ENCODE results near the gene DCLK2.
A peak's percentile ranks its signal among the peaks of the same experiment; 100 is the strongest.

DCLK2 gene

GRCh38 chr4:150212927-150213326, 134.7 kb downstream of the DCLK2 start:
- no peak for DNase-seq

GRCh38 chr4:150215601-150216000, 137.4 kb downstream of the DCLK2 start:
- no peak for DNase-seq

GRCh38 chr4:150216726-150217125, 138.5 kb downstream of the DCLK2 start:
- no peak for DNase-seq

DNA sequence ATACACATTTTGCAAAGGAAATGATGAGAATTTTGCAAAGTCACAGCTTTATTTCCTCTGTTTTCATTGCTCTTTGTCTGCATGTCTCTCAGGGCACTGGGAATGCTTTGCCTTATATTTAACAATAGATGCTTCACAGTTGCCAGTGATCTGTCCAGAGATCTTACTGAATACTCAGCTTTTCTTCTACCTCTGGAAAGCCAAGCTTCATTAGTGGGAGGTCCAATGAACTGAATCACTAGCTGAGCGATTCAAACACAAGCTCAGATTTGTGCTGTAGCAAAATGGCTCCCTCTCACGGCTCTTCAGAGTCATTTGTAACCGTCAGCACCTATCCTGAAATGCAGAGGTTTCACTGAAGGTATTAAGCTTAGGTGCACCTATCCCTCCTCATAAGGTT, 138.9 kb downstream of the DCLK2 start:
- DNase-seq = peak; percentile 44

DNA sequence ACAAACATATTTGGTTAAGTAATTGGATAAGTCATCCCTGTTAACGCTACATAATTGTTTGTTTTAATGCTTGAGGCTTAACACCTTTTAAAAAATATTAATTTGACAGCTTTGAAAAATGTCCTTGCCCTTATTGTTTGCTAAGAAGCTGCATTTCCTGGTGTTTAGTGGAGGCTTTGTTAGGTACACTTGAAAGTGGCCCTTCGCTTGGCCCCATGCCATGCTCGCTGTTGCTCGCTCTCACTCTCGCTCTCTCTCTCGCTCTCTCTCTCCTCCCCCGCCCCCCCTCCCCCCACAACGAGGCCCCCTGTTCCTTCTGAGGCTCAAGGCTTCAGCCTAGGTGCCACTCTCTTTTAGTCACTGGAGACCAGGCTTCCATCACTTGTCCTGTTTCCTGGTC, 139.6 kb downstream of the DCLK2 start:
- DNase-seq = peak; percentile 44

DNA sequence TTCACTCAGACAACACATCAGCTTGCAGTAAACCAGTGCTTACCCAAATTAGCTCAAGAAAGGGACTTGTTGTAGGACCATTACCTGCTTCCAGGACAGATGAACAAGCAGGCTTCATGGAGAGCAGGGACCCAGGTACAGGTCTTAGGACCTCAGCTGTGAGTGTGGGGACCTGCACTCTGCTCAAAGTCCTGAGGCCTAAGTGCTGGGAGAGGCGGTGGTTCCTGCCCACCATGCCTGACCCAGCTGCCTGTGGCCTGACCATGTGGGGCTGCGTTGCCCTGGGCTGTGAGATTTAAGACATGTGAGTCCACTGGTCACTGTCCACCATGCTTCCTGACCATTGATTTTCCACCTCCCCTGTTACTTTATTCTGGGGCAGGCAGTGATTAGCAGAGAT, 140.2 kb downstream of the DCLK2 start:
- no peak for DNase-seq

- DNase-seq = no peak
Measured at GRCh38 chr4:150219841-150220240, 141.6 kb downstream of the DCLK2 start.

- DNase-seq = no peak
Measured at GRCh38 chr4:150224896-150225591, 146.8 kb downstream of the DCLK2 start.

DNA sequence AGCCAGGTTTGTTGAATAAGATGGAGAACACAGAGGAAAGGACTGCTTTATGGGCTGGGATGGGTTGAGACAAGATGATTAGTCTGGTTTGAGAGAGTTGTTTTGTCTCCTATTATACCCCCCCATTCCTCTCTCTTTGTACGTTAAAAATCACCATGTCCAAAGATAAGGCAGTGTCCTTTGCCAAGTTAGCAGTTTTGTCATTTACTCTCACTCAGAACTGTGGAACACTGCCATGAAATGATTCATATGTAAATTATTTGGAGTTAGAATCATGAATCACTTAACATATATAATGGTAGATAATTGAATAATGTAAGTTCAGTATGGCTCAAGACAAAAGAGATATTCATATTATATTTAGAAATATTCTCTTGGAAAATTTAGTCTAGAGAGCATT, 151.3 kb downstream of the DCLK2 start:
- no peak for DNase-seq

- no peak for DNase-seq
Measured at GRCh38 chr4:150230561-150230960, 152.3 kb downstream of the DCLK2 start.

DNA sequence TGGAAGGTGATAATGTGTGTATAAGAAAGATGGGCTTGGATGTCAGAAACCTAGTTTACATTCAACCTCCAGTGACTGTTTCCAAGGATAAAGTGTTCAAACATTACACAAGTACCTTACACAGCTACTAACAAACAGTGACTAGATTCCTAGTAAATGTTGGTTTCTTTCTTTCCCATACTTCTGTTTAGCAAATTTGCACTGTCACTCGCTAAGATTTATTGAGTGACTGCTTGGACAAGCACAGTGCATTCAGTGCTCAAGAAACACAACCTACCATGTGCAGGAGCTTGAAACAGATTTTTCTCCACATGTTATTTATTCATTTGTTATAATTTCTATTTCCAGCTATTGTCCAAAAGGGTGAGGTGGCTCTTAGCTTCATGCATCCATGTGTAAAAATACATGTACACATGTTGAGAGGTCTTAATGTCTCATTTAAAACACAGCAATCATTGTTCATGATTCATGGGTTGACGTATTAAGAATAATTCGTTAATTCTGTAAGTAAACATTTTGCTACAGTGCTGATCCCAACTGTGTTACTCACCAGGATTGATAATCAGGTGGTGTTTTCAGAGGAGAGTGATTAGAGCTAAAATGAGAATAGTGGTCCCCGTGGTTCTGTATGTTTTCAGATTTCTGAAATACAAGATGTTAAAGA, 153.0 kb downstream of the DCLK2 start:
- DNase-seq = no peak

DNA sequence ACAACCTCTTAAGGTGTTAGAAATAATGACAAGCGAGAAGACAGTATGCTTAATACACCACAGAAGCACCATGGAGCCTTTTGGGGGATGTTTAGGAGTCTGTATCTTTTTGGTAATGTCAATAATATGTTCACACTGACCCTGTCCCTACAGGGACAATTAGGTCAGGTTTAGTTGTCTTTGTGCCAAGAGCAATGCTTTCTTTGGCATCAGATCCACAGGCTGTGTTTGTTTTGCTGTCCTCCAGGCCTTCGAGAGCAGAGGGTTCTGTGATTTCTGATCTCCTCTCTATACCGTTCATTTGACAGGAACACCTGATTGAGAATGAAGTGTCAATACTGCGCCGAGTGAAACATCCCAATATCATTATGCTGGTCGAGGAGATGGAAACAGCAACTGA, 153.8 kb downstream of the DCLK2 start:
- DNase-seq = no peak

DNA sequence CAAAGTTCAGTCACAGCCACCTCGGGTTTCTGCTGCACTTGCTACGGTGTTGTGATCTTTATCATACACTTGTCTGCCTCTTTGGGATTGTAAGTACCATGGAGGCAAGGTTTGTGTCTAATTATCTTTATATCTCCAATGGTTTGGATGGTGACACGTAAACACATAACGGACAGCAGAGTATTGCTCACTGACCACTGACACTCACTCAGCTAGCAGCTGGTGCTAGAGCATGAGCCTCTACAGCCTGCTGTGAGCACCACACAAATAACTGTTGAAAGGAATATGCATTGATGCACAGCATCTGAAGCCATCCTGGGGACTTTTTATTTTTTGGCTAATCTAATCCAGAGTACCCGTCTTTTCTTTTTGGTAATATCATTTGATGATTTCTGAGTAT, 156.0 kb downstream of the DCLK2 start:
- DNase-seq = no peak

GRCh38 chr4:150235317-150235716, 157.1 kb downstream of the DCLK2 start:
- DNase-seq = no peak

DNA sequence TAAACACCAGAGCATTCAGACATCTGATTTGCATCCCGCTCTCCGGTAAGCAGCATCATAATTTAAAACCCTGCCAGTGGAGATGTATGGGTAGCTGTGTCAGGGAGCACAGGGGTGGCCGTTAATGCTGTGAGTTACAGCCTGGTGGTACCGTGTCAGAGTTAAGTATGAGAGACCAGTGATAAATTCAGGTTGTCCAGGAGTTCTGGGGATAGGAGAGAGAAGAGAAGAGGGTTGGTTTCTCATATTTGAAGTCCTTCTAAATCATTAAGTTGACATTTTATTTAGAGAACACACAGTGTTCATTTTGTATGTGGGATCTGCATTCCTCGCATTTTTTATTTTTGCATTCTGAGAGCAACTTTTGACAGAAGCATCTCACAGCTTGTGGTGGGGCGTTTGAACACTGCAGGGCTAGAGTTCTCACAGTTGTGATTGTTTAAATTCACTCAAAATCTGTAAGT, 157.6 kb downstream of the DCLK2 start:
- DNase-seq = no peak

DNA sequence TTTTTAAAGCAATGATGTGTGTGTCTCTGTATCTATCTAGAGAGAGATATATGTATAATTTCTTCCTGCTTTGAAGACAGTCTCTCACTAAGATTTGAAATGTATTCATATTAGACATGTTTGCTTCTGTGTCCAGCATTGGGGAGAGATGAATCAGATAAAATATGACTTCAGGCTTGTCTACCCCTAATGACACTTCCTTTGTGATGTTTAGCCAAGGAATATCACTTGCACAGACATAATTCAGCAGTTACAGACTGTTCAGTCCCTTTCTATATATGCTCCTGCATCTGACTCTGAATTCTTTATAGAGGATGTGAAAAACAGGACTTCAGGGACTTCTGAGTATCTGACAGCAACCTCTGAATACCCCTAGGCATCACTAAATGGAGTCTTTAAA, 158.4 kb downstream of the DCLK2 start:
- no peak for DNase-seq

- no peak for DNase-seq
Measured at GRCh38 chr4:150237110-150237872, 159.0 kb downstream of the DCLK2 start.

DNA sequence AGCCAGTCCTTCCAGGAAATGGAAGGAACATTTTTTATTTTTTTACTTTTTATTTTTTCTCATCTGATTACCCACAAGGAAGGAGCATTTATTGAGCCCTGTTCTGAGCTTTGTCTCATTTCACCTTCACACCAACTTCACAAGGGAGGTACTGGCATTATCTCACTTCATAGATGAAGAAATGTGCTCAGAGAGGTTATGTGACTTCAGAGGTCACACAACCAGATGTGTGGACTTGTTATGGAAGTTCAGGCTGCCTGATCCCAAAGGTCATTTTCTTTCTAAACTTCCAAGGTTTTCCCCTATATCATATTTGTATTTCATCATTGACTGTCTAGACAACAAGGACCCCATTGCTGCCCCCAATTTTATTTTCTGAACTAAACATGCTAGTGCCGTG, 160.3 kb downstream of the DCLK2 start:
- DNase-seq = no peak

DNA sequence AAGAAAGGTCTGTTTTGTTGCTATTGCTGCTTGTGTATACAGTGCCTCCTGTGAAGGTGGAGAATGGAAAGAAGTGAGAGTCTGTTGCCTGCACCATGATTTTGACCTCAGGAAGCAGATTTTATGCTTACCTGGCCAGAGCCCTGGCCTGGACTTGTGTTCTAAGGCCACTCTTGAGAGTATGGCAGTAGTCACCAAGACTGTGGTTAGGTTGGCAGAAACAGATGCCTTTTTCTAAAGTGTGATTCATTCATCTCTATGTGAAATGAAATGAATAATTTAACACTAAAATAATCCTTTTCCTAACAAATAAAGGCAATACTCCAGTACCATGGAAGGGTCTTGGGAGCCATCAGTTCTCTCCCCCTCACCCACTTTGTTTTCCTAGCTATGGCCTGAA, 161.8 kb downstream of the DCLK2 start:
- no peak for DNase-seq

DNA sequence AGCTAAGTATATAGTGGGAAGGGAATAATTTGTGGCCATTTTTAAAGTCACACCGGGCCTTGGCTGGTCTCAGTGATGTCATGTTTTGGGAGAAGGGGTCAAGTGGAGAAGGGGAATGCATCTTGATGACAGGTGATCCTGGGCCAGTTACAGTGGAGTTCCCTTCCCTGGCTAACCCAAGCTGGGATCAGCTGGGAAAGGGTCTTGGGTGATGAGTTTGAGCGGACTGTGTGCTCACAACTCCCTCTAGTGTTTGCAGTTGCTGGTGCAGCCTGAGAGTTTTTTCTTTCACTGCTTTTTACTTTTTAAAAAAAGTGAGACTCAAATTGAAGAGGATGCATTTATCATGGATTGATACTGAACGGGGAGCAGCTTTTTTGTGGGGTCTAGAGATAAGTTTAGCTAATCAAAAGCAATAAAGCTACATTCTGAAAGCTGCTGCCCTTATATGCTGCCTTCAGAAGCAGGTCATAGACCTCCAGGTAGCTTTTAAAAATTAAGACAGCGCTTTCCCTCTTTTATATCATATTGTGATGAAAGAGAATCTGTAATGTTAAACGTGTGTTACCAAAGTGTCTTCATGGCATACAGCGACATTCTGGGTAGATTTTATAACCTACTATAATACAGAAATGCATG, 164.7 kb downstream of the DCLK2 start:
- DNase-seq = peak; percentile 5

GRCh38 chr4:150243932-150244331, 165.7 kb downstream of the DCLK2 start:
- DNase-seq = no peak

DNA sequence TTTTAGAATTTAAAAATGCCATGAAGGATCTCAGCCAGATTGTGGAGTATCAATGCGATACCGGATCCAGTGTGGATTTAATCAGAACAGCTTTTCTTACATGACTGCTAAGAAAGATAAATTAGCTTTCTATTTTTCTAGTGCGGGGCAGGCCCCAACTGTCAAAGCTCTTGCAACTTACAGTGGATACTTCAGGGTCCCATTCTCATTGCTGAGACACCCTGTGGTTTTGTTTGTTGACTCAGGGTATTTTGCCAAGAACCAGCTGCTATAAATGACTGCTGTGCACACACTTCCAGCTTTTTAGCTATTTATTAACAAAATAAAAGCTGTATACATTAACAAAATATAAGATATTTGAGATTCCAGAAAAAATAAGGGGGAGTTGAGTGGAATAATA, 166.4 kb downstream of the DCLK2 start:
- peak; percentile 60 for DNase-seq

DNA sequence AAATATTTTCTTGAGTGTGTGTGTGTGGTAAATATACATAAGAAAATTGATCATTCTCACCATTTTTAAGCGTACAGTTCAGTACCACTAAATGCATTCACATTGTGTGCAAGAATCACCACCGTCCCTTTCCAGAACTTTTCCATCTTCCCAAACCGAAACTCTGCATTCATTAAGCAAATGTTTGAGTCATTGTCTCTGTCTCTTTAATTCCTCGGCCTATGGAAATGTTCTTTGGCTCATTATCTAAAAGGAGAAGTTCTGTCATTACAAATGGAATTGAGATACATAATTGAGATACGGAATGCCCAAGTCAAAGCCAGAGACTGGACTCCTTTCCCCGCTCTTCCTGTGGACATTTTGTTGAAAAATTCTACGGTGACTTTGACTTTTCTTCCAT, 168.9 kb downstream of the DCLK2 start:
- no peak for DNase-seq

GRCh38 chr4:150248181-150248580, 169.9 kb downstream of the DCLK2 start:
- DNase-seq = no peak

Data from DMS79 treated with DMSO at 0.1 percent for 48 hours (cell line).